Activated naive CD8-positive, alpha-beta T cell treated with anti-CD3 and anti-CD28 coated beads for 36 hours (primary cell): ENCODE data around the gene CACNG1. TPM values are rescaled to one million over a fixed set of nuclear protein-coding genes. Genes with fewer than 3 reads are reported as not detected.
"Not testable (repeated sequence)": the region's sequence is repeated elsewhere in the genome, so short reads cannot be mapped to it uniquely, and the experiment has no call there.

Experiments
- DNase-seq: peaks from one replicate; pipeline ENCODE4 v3.0.0; 2021
- H3K27ac Mint-ChIP-seq: one replicate; pipeline ENCODE4 v1.8.0; 2022; ENCODE audit warnings: mild to moderate bottlenecking, moderate library complexity, mixed read lengths
- H3K27me3 Mint-ChIP-seq: one replicate; pipeline ENCODE4 v1.8.0; 2022; ENCODE audit warnings: mild to moderate bottlenecking, mixed read lengths
- H3K36me3 Mint-ChIP-seq: one replicate; pipeline ENCODE4 v1.8.0; 2021; ENCODE audit warnings: mild to moderate bottlenecking, mixed read lengths
- H3K4me1 Mint-ChIP-seq: one replicate; pipeline ENCODE4 v1.8.0; 2021; ENCODE audit warnings: mixed read lengths
- H3K4me3 Mint-ChIP-seq: one replicate; pipeline ENCODE4 v1.8.0; 2022; ENCODE audit warnings: mild to moderate bottlenecking, moderate library complexity, mixed read lengths
- H3K9me3 Mint-ChIP-seq: one replicate; pipeline ENCODE4 v1.8.0; 2022; ENCODE audit warnings: mixed read lengths
- total RNA-seq, 2 experiments: library from RNA; stranded (reverse); gene quantifications; one replicate each; pipeline ENCODE4 v1.2.3, GENCODE V29; 2021

The CACNG1 gene
- total RNA-seq, 2 experiments from 2014 or later: not detected

GRCh38 chr17:67104641-67105040 lies 60.3 kb downstream of the CACNG1 start:
- peaks cover 36% of the 10 kb centered on the region for H3K4me1 Mint-ChIP-seq
- not testable (repeated sequence) for H3K27ac Mint-ChIP-seq

GRCh38 chr17:67105213-67105612 lies 60.9 kb downstream of the CACNG1 start:
- no peaks in the 10 kb centered on the region for H3K9me3 Mint-ChIP-seq
- H3K4me3 Mint-ChIP-seq: no peak overlapping the region
- DNase-seq: no peak
- no peaks in the 10 kb centered on the region for H3K27me3 Mint-ChIP-seq
- no peak overlapping the region for H3K27ac Mint-ChIP-seq
- H3K36me3 Mint-ChIP-seq: peaks cover 44% of the 10 kb centered on the region
- H3K4me1 Mint-ChIP-seq: peaks cover 33% of the 10 kb centered on the region

More at GRCh38 chr17:67104641-67105040, 60.3 kb downstream of the CACNG1 start:
- H3K36me3 Mint-ChIP-seq: peaks cover 45% of the 10 kb centered on the region
- not testable (repeated sequence) for H3K27me3 Mint-ChIP-seq, H3K4me3 Mint-ChIP-seq, H3K9me3 Mint-ChIP-seq, DNase-seq

Other genes with a start within 250 kb of the CACNG1 start
- not detected for gene CACNG5, start 209.4 kb upstream of the CACNG1 start, total RNA-seq
- not detected for gene CACNG4, start 79.8 kb upstream of the CACNG1 start, total RNA-seq
- 10 to 100 TPM; 47.9 to 53.9 TPM for gene HELZ, start 200.6 kb downstream of the CACNG1 start, total RNA-seq